ENCODE measurements around the gene RSBN1. TPM values are rescaled to one million over a fixed set of nuclear protein-coding genes. Genes with fewer than 3 reads are reported as not detected.
A peak's percentile ranks its signal among the peaks of the same experiment; 100 is the strongest.

The RSBN1 gene
- total and polyA plus RNA-seq, 2 experiments from 2014 or later: 15.4 to 17.4 TPM

GRCh38 chr1:113783254-113784103 lies 28.8 kb downstream of the RSBN1 start:
- Mint-ChIP-seq H3K4me3 (no peak overlapping the region), H3K9me3 (no peaks in the 10 kb centered on the region), H3K4me1 (peaks cover 19% of the 10 kb centered on the region), H3K36me3 (ENCODE audit: low read depth) (peaks cover 3% of the 10 kb centered on the region; the same call in 2 of the 3 replicates), H3K27me3 (ENCODE audit: insufficient read depth, low read depth, poor library complexity) (no peaks in the 10 kb centered on the region), H3K27ac (no peak overlapping the region)
- ATAC-seq (no peak), DNase-seq (ENCODE audit: low spot score) (no peak)
- Histone ChIP-seq H3F3A (replicated peaks; ENCODE audit: low read depth) (no peaks in the 10 kb centered on the region), H3K4me3 (no peak overlapping the region), H2AFZ (no peak overlapping the region), H3K4me2 (peak overlapping the region; percentile 3; the same call in 1 of the 2 replicates), H3K9me2 (ENCODE audit: insufficient read depth) (no peaks in the 10 kb centered on the region), H3K36me3 (ENCODE audit: insufficient read depth) (no peaks in the 10 kb centered on the region), H4K20me1 (replicated peaks; ENCODE audit: insufficient read depth) (0 out of 2 replicates have a peak, but pooled peaks cover 3% of the 10 kb centered on the region), H3K79me2 (replicated peaks; ENCODE audit: insufficient read depth) (peaks cover 81% of the 10 kb centered on the region), H3K27ac (ENCODE audit: low read depth) (no peak overlapping the region), H3K4me1 (ENCODE audit: insufficient read depth) (peaks cover 18% of the 10 kb centered on the region), H3K27me3 (ENCODE audit: insufficient read depth) (no peaks in the 10 kb centered on the region)
- no peak for TF ChIP-seq EZH2 (IDR thresholded peaks at IDR 0.05; ENCODE audit: low read depth, unreplicated experiment)
- TF ChIP-seq NANOG (IDR thresholded peaks at IDR 0.05; ENCODE audit: borderline replicate concordance): no peak
- no peak for TF ChIP-seq JUNB (IDR thresholded peaks at IDR 0.05; ENCODE audit: unreplicated experiment)
- TF ChIP-seq POLR2AphosphoS5 (IDR thresholded peaks at IDR 0.05; ENCODE audit: low read depth): no peak
- TF ChIP-seq CREB1 (CRISPR knock-in tag; IDR thresholded peaks at IDR 0.05; ENCODE audit: low read depth): no peak
- no peak for TF ChIP-seq EZH2phosphoT487 (IDR thresholded peaks at IDR 0.05; ENCODE audit: unreplicated experiment)
- TF ChIP-seq REST (IDR thresholded peaks at IDR 0.05; ENCODE audit: unreplicated experiment): no peak
- no peak for TF ChIP-seq STAT1 (IDR thresholded peaks at IDR 0.05; ENCODE audit: unreplicated experiment)
- no peak for TF ChIP-seq ZNF114 (CRISPR knock-in tag; IDR thresholded peaks at IDR 0.05)
- TF ChIP-seq ETS1 (IDR thresholded peaks at IDR 0.05): no peak
- no peak for TF ChIP-seq ZNF331 (CRISPR knock-in tag; IDR thresholded peaks at IDR 0.05; ENCODE audit: low read depth)
- TF ChIP-seq CTCF (conservative IDR thresholded peaks at IDR 0.05; ENCODE audit: low read depth in 2 of 2): no peak
- TF ChIP-seq ZNF462 (CRISPR knock-in tag; IDR thresholded peaks at IDR 0.05): no peak
